ENCODE measurements around the gene ERC2.

Gene ERC2

GRCh38 chr3:56123487-56123886, 344.8 kb downstream of the ERC2 start:
- no peak for DNase-seq (ENCODE audit: low read depth in 3 of 3)

- no peak for DNase-seq (ENCODE audit: low read depth in 3 of 3)
Observed at GRCh38 chr3:56122911-56123310, 345.4 kb downstream of the ERC2 start.

- no peak for DNase-seq (ENCODE audit: low read depth in 3 of 3)
Observed at GRCh38 chr3:56121716-56122115, 346.6 kb downstream of the ERC2 start.

- no peak for DNase-seq (ENCODE audit: low read depth in 3 of 3)
Observed at GRCh38 chr3:56119575-56120349, 348.5 kb downstream of the ERC2 start.

- DNase-seq (ENCODE audit: low read depth in 3 of 3): no peak
Observed at GRCh38 chr3:56118968-56119367, 349.3 kb downstream of the ERC2 start.

GRCh38 chr3:56115698-56116097, 352.6 kb downstream of the ERC2 start:
- no peak for DNase-seq (ENCODE audit: low read depth in 3 of 3)

- DNase-seq (ENCODE audit: low read depth in 3 of 3): no peak
Observed at GRCh38 chr3:56115199-56115598, 353.1 kb downstream of the ERC2 start.

- DNase-seq (ENCODE audit: low read depth in 3 of 3): no peak
Observed at GRCh38 chr3:56113908-56114307, 354.4 kb downstream of the ERC2 start.

GRCh38 chr3:56113231-56113630, 355.0 kb downstream of the ERC2 start:
- no peak for DNase-seq (ENCODE audit: low read depth in 3 of 3)

GRCh38 chr3:56111606-56112304, 356.5 kb downstream of the ERC2 start:
- no peak for DNase-seq (ENCODE audit: low read depth in 3 of 3)

GRCh38 chr3:56110886-56111285, 357.4 kb downstream of the ERC2 start:
- no peak for DNase-seq (ENCODE audit: low read depth in 3 of 3)

GRCh38 chr3:56107157-56107556, 361.1 kb downstream of the ERC2 start:
- DNase-seq (ENCODE audit: low read depth in 3 of 3): no peak

- no peak for DNase-seq (ENCODE audit: low read depth in 3 of 3)
Observed at GRCh38 chr3:56102032-56102431, 366.2 kb downstream of the ERC2 start.

GRCh38 chr3:56101576-56101975, 366.7 kb downstream of the ERC2 start:
- DNase-seq (ENCODE audit: low read depth in 3 of 3): no peak

GRCh38 chr3:56096999-56097398, 371.3 kb downstream of the ERC2 start:
- no peak for DNase-seq (ENCODE audit: low read depth in 3 of 3)

- DNase-seq (ENCODE audit: low read depth in 3 of 3): no peak
Observed at GRCh38 chr3:56094170-56094569, 374.1 kb downstream of the ERC2 start.

GRCh38 chr3:56089739-56090138, 378.5 kb downstream of the ERC2 start:
- DNase-seq (ENCODE audit: low read depth in 3 of 3): no peak

- no peak for DNase-seq (ENCODE audit: low read depth in 3 of 3)
Observed at GRCh38 chr3:56087451-56088053, 380.7 kb downstream of the ERC2 start.

GRCh38 chr3:56086355-56086754, 381.9 kb downstream of the ERC2 start:
- no peak for DNase-seq (ENCODE audit: low read depth in 3 of 3)

GRCh38 chr3:56081246-56081645, 387.0 kb downstream of the ERC2 start:
- no peak for DNase-seq (ENCODE audit: low read depth in 3 of 3)

GRCh38 chr3:56076746-56077145, 391.5 kb downstream of the ERC2 start:
- no peak for DNase-seq (ENCODE audit: low read depth in 3 of 3)

GRCh38 chr3:56075089-56075488, 393.2 kb downstream of the ERC2 start:
- no peak for DNase-seq (ENCODE audit: low read depth in 3 of 3)

GRCh38 chr3:56069766-56070165, 398.5 kb downstream of the ERC2 start:
- no peak for DNase-seq (ENCODE audit: low read depth in 3 of 3)

All from stimulated activated CD4-positive, alpha-beta T cell treated with anti-CD3 and anti-CD28 coated beads, TNF-alpha, amount 100 ng/mL, for 48 hours (primary cell).